DMS79 treated with DMSO at 0.1 percent for 48 hours (cell line): ENCODE data around the gene SPIN2A.
"Not testable (repeated sequence)": the region's sequence is repeated elsewhere in the genome, so short reads cannot be mapped to it uniquely, and the experiment has no call there.

Source experiments
- DNase-seq: peaks from one replicate; lab custom pipeline; 2025; lab: John Stamatoyannopoulos, UW

The SPIN2A gene

GRCh38 chrX:57137073-57137472, at the start of gene SPIN2A:
Gene SPIN2A (minus strand): TSS chrX:57137397. CDS start chrX:57136597, 800 bp downstream.
- peak; percentile 15 for DNase-seq

- no peak for DNase-seq
These were observed 41.4 kb upstream of the SPIN2A start for GRCh38 chrX:57178605-57179004.

- DNase-seq, result no peak
These were observed 39.9 kb upstream of the SPIN2A start for GRCh38 chrX:57177070-57177469.

GRCh38 chrX:57172544-57172943, 35.3 kb upstream of the SPIN2A start:
- DNase-seq, result no peak

- DNase-seq, result no peak
These were observed 19.3 kb upstream of the SPIN2A start for GRCh38 chrX:57156397-57157049.

GRCh38 chrX:57155171-57155570, 18.0 kb upstream of the SPIN2A start:
- DNase-seq, result no peak

- DNase-seq, result not testable (repeated sequence)
These were observed 15.0 kb upstream of the SPIN2A start for GRCh38 chrX:57152222-57152621.

- no peak for DNase-seq
These were observed 1.5 kb upstream of the SPIN2A start for GRCh38 chrX:57138674-57139073.

GRCh38 chrX:57137501-57137900, 304 bp upstream of the SPIN2A start:
- DNase-seq, result peak; percentile 34

- DNase-seq, result not testable (repeated sequence)
These were observed 608 bp downstream of the SPIN2A start for GRCh38 chrX:57136589-57136988.

- DNase-seq, result no peak
These were observed 1.9 kb downstream of the SPIN2A start for GRCh38 chrX:57135287-57135686.

GRCh38 chrX:57134702-57135101, 2.5 kb downstream of the SPIN2A start:
- no peak for DNase-seq

GRCh38 chrX:57133706-57134105, 3.5 kb downstream of the SPIN2A start:
- DNase-seq, result no peak

GRCh38 chrX:57133284-57133683, 3.9 kb downstream of the SPIN2A start:
- not testable (repeated sequence) for DNase-seq

GRCh38 chrX:57132046-57132445, 5.2 kb downstream of the SPIN2A start:
- no peak for DNase-seq

- peak; percentile 16 for DNase-seq
These were observed 15.4 kb downstream of the SPIN2A start for GRCh38 chrX:57121816-57122215.

GRCh38 chrX:57121162-57121755, 15.9 kb downstream of the SPIN2A start, which contains the start of gene SPIN2B:
Gene SPIN2B (minus strand): TSS chrX:57121548.
- DNase-seq, result peak; percentile 52

GRCh38 chrX:57120619-57121161, 16.5 kb downstream of the SPIN2A start:
- not testable (repeated sequence) for DNase-seq

- DNase-seq, result no peak
These were observed 17.8 kb downstream of the SPIN2A start for GRCh38 chrX:57119416-57119815.

GRCh38 chrX:57117566-57117965, 19.6 kb downstream of the SPIN2A start:
- not testable (repeated sequence) for DNase-seq

GRCh38 chrX:57104921-57105398, 32.2 kb downstream of the SPIN2A start:
- no peak for DNase-seq

GRCh38 chrX:57104406-57104805, 32.8 kb downstream of the SPIN2A start:
- DNase-seq, result no peak

- no peak for DNase-seq
These were observed 33.7 kb downstream of the SPIN2A start for GRCh38 chrX:57103489-57103888.
